ENCODE data around the gene TMEM141.
"Not testable (repeated sequence)": the region's sequence is repeated elsewhere in the genome, so short reads cannot be mapped to it uniquely, and the experiment has no call there.

The TMEM141 gene

GRCh38 chr9:136753371-136754058 is 37.6 kb upstream of the TMEM141 start:
- Histone ChIP-seq H3K9ac (ENCODE audit: low read length) (no peak overlapping the region), H3K27me3 (ENCODE audit: insufficient read depth, low read length) (peaks cover 43% of the 10 kb centered on the region; the same call in 1 of the 2 replicates)
- TF ChIP-seq EZH2 (IDR thresholded peaks at IDR 0.05; ENCODE audit: borderline replicate concordance, low read length) (no peak), CTCF (IDR thresholded peaks at IDR 0.05; ENCODE audit: low read length) (no peak)

GRCh38 chr9:136754059-136754572 is 37.0 kb upstream of the TMEM141 start:
- TF ChIP-seq EZH2 (IDR thresholded peaks at IDR 0.05; ENCODE audit: borderline replicate concordance, low read length) (no peak), CTCF (IDR thresholded peaks at IDR 0.05; ENCODE audit: low read length) (no peak)
- Histone ChIP-seq H3F3A (ENCODE audit: insufficient read depth, low read length) (no peaks in the 10 kb centered on the region), H3K4me2 (ENCODE audit: low read length) (no peak overlapping the region), H3K9me2 (ENCODE audit: low read depth, low read length) (no peaks in the 10 kb centered on the region), H3K27ac (ENCODE audit: low read depth, low read length, poor library complexity, severe bottlenecking) (no peak overlapping the region), H3K36me3 (ENCODE audit: insufficient read depth, low read length) (peaks cover 2% of the 10 kb centered on the region; the same call in 1 of the 2 replicates), H3K27me3 (ENCODE audit: insufficient read depth, low read length) (peaks cover 43% of the 10 kb centered on the region; the same call in 1 of the 2 replicates), H3K4me1 (ENCODE audit: insufficient read depth, low read length, severe bottlenecking) (no peaks in the 10 kb centered on the region), H2AFZ (ENCODE audit: low read length) (no peak overlapping the region), H3K79me2 (ENCODE audit: insufficient read depth, low read length) (no peaks in the 10 kb centered on the region), H3K9me3 (ENCODE audit: low read length) (peaks cover 13% of the 10 kb centered on the region), H4K20me1 (ENCODE audit: insufficient read depth, low read length) (no peaks in the 10 kb centered on the region), H3K4me3 (ENCODE audit: low read depth, low read length, poor library complexity, severe bottlenecking) (no peak overlapping the region), H3K9ac (ENCODE audit: low read length) (no peak overlapping the region)

More at GRCh38 chr9:136753371-136754058, 37.6 kb upstream of the TMEM141 start:
- H3K4me2 ChIP-seq (ENCODE audit: low read length): no peak overlapping the region
- no peak overlapping the region for H3K4me3 ChIP-seq (ENCODE audit: low read depth, low read length, poor library complexity, severe bottlenecking)
- H3K27ac ChIP-seq (ENCODE audit: low read depth, low read length, poor library complexity, severe bottlenecking): no peak overlapping the region
- H3K4me1 ChIP-seq (ENCODE audit: insufficient read depth, low read length, severe bottlenecking): no peaks in the 10 kb centered on the region
- H3F3A ChIP-seq (ENCODE audit: insufficient read depth, low read length): no peaks in the 10 kb centered on the region
- peaks cover 13% of the 10 kb centered on the region for H3K9me3 ChIP-seq (ENCODE audit: low read length)
- H3K79me2 ChIP-seq (ENCODE audit: insufficient read depth, low read length): no peaks in the 10 kb centered on the region
- peaks cover 2% of the 10 kb centered on the region; the same call in 1 of the 2 replicates for H3K36me3 ChIP-seq (ENCODE audit: insufficient read depth, low read length)
- no peak overlapping the region for H2AFZ ChIP-seq (ENCODE audit: low read length)
- H3K9me2 ChIP-seq (ENCODE audit: low read depth, low read length): no peaks in the 10 kb centered on the region
- H4K20me1 ChIP-seq (ENCODE audit: insufficient read depth, low read length): no peaks in the 10 kb centered on the region

- Histone ChIP-seq H2AFZ (ENCODE audit: low read length) (no peak overlapping the region), H3K9me2 (ENCODE audit: low read depth, low read length) (no peaks in the 10 kb centered on the region), H3K4me1 (ENCODE audit: insufficient read depth, low read length, severe bottlenecking) (no peaks in the 10 kb centered on the region), H3F3A (ENCODE audit: insufficient read depth, low read length) (no peaks in the 10 kb centered on the region), H4K20me1 (ENCODE audit: insufficient read depth, low read length) (no peaks in the 10 kb centered on the region), H3K36me3 (ENCODE audit: insufficient read depth, low read length) (peaks cover 2% of the 10 kb centered on the region; the same call in 1 of the 2 replicates), H3K27ac (ENCODE audit: low read depth, low read length, poor library complexity, severe bottlenecking) (no peak overlapping the region), H3K79me2 (ENCODE audit: insufficient read depth, low read length) (no peaks in the 10 kb centered on the region), H3K9me3 (ENCODE audit: low read length) (peaks cover 13% of the 10 kb centered on the region), H3K9ac (ENCODE audit: low read length) (no peak overlapping the region), H3K4me3 (ENCODE audit: low read depth, low read length, poor library complexity, severe bottlenecking) (no peak overlapping the region), H3K4me2 (ENCODE audit: low read length) (no peak overlapping the region), H3K27me3 (ENCODE audit: insufficient read depth, low read length) (peaks cover 43% of the 10 kb centered on the region; the same call in 1 of the 2 replicates)
- no peak for TF ChIP-seq CTCF (IDR thresholded peaks at IDR 0.05; ENCODE audit: low read length)
- no peak for TF ChIP-seq EZH2 (IDR thresholded peaks at IDR 0.05; ENCODE audit: borderline replicate concordance, low read length)
Observed at GRCh38 chr9:136754626-136755301, 36.4 kb upstream of the TMEM141 start.

GRCh38 chr9:136755302-136756133 is 35.6 kb upstream of the TMEM141 start:
- Histone ChIP-seq H3K27me3 (ENCODE audit: insufficient read depth, low read length) (peaks cover 47% of the 10 kb centered on the region; the same call in 1 of the 2 replicates), H3K9me3 (ENCODE audit: low read length) (peaks cover 13% of the 10 kb centered on the region)
- not testable (repeated sequence) for H3K79me2 ChIP-seq (ENCODE audit: insufficient read depth, low read length); H3K4me3 ChIP-seq (ENCODE audit: low read depth, low read length, poor library complexity, severe bottlenecking); H3K27ac ChIP-seq (ENCODE audit: low read depth, low read length, poor library complexity, severe bottlenecking); H4K20me1 ChIP-seq (ENCODE audit: insufficient read depth, low read length); H3K4me1 ChIP-seq (ENCODE audit: insufficient read depth, low read length, severe bottlenecking); H3K9me2 ChIP-seq (ENCODE audit: low read depth, low read length); H2AFZ ChIP-seq (ENCODE audit: low read length); H3K9ac ChIP-seq (ENCODE audit: low read length); H3K4me2 ChIP-seq (ENCODE audit: low read length); H3F3A ChIP-seq (ENCODE audit: insufficient read depth, low read length); H3K36me3 ChIP-seq (ENCODE audit: insufficient read depth, low read length)

All from OCI-LY1 (cell line).